Heart right ventricle (tissue), 16 donors: ENCODE results near the gene PI4KB. TPM values are rescaled to one million over a fixed set of nuclear protein-coding genes. Genes with fewer than 3 reads are reported as not detected.

Experiments
- ATAC-seq, 8 donors: fragments of 200-7000 bp; cut with Tn5 transposase; one replicate each; pipeline ENCODE4 v1.9.1; 2020; ENCODE audit warnings: mild to moderate bottlenecking in 8 of 8, moderate library complexity in 8 of 8, moderate number of reproducible peaks in 1 of 8
- DNase-seq, 2 donors: peaks; one replicate each; pipeline ENCODE4 v3.0.0-alpha.2; 2020
- H3K27ac ChIP-seq, 10 donors: fragments of 200-600 bp; sonication (generic) in 2 of 10; one replicate each; pipeline versions ENCODE4 v1.5.0 to v1.8.0; 2020 to 2022; ENCODE audit warnings: mild to moderate bottlenecking in 3 of 10
- H3K27me3 ChIP-seq, 7 donors: fragments of 200-600 bp; one replicate each; pipeline ENCODE4 v1.8.0; 2021 to 2022; ENCODE audit warnings: mild to moderate bottlenecking in 2 of 7
- H3K36me3 ChIP-seq, 9 donors: fragments of 200-600 bp; sonication (generic) in 1 of 9; one replicate each; pipeline versions ENCODE4 v1.5.0 to v1.8.0; 2020 to 2022; ENCODE audit warnings: mild to moderate bottlenecking in 2 of 9
- H3K4me1 ChIP-seq, 9 donors: fragments of 200-600 bp; sonication (generic) in 1 of 9; one replicate each; pipeline versions ENCODE4 v1.5.0 to v1.8.0; 2020 to 2022; ENCODE audit warnings: mild to moderate bottlenecking in 4 of 9
- H3K4me3 ChIP-seq, 10 donors: fragments of 200-600 bp; sonication (generic) in 2 of 10; one replicate each; pipeline versions ENCODE4 v1.5.0 to v1.8.0; 2020 to 2022; ENCODE audit warnings: mild to moderate bottlenecking in 7 of 10, moderate library complexity in 2 of 10
- H3K9me3 ChIP-seq, 11 donors: fragments of 200-600 bp in 10 of 11; sonication (generic) in 2 of 11; one replicate each; pipeline versions ENCODE4 v1.5.0 to v1.8.0; 2013 to 2022; ENCODE audit warnings: mild to moderate bottlenecking in 2 of 11, control low read depth in 1 of 11, moderate library complexity in 1 of 11
- WGBS, 2 donors: extraction: QIAGEN DNeasy Blood & Tissue Kit; methylation state at CpG; one replicate each; pipeline ENCODE4 v1.1.7; 2013; ENCODE audit warnings: inconsistent platforms in 1 of 2; 5-methylcytosine and 5-hydroxymethylcytosine counted together
- intact Hi-C, 10 donors: fragments of 100-400 bp; cut with DNase I; formaldehyde crosslinking; loops; one replicate each; pipeline versions ENCODE4 v1.11.1 to v1.14.2; 2022
- long read RNA-seq, 3 donors: library from polyadenylated mRNA; unstranded; transcript quantifications; one replicate each; pipeline ENCODE4 v2.0.0, GENCODE V29; 2020 to 2021
- polyA plus RNA-seq, 2 donors: library from polyadenylated mRNA; stranded (reverse); fragments of 200-250 nt; gene quantifications; one replicate each; pipeline ENCODE4 v1.2.3, GENCODE V29; 2013
- total RNA-seq, 10 donors: library from RNA; stranded (reverse); fragmentation: NEBNext Ultra II Directional in 3 of 10; extraction: Animal tissue kit (Norgen Biotek cat#: 25700) in 3 of 10; gene quantifications; one replicate each; pipeline versions ENCODE4 v1.2.1 to v1.2.4, GENCODE V29; 2021 to 2023
- TF ChIP-seq, protein P1 (sequence below), 9 donors: fragments of 200-600 bp; sonication (generic) in 2 of 9; IDR thresholded peaks; one replicate each; pipeline versions ENCODE4 v1.5.0 to v1.8.0; 2021 to 2022; ENCODE audit warnings: antibody characterized with exemption in 9 of 9, mild to moderate bottlenecking in 5 of 9, moderate library complexity in 1 of 9
- donor health status: Arrhythmogenic right ventricular cardiomyopathy.
- donor health status: ischemic (EF 13 %, LVEDD 7.1; RV severe dilation, severe dysfunction).
- donor health status: healthy with polysubstance abuse.
- donor health status: DM: no; HTN: yes; CAD: no.
- donor health status: DM: no; HTN: no; CAD: no.
- donor health status: ischemic (EF 25% LVEDD 6.9; RV normal size, moderate dysfunction).
- donor health status: ischemic (EF 25% LVEDD 5.7; RV mildly dilated, moderate dysfunction).
- donor health status: healthy.
- donor health status: DM: yes; HTN: yes; CAD: no.
- donor health status: Ischemic cardiomyopathy.
- donor health status: ischemic (EF 35%, LVEDD 5.7; RV mildly dilated, moderate dysfunction).
- donor health status: nonischemic (EF 11% LVEDD 7.7; RV severe dilation, severe dysfunction).
- donor health status: DM: yes; HTN: yes; CAD: no.
- donor health status: PGD.
- donor health status: ischemic (EF 29% LVEDD 5.4; RV normal size, mild dysfunction).
- donor health status: nonischemic (EF 23%, LVEDD 6.1; RV moderate dilation, normal function).

PI4KB gene
- total RNA-seq = 10 to 100 TPM; 37.1 to 52.1 (median 42.5) TPM
- polyA plus RNA-seq = 10 to 100 TPM; 17.6 to 29.0 TPM
- long read RNA-seq, donor 1, transcript PI4KB-203 (11 exons, 3,934 nt) = major isoform, 8 of 105 reads
- long read RNA-seq, donor 1, partial matches to known transcripts = 73 of 105 reads
- long read RNA-seq, donor 1, other reads (novel, unspliced or antisense) = 19 of 105 reads
- long read RNA-seq, donor 2, transcript PI4KB-203 (11 exons, 3,934 nt) = major isoform, 15 of 123 reads
- long read RNA-seq, donor 2, partial matches to known transcripts = 85 of 123 reads
- long read RNA-seq, donor 2, other reads (novel, unspliced or antisense) = 20 of 123 reads
- long read RNA-seq, donor 3, transcript PI4KB-203 (11 exons, 3,934 nt) = major isoform, 14 of 687 reads
- long read RNA-seq, donor 3, partial matches to known transcripts = 603 of 687 reads
- long read RNA-seq, donor 3, other reads (novel, unspliced or antisense) = 62 of 687 reads

DNA sequence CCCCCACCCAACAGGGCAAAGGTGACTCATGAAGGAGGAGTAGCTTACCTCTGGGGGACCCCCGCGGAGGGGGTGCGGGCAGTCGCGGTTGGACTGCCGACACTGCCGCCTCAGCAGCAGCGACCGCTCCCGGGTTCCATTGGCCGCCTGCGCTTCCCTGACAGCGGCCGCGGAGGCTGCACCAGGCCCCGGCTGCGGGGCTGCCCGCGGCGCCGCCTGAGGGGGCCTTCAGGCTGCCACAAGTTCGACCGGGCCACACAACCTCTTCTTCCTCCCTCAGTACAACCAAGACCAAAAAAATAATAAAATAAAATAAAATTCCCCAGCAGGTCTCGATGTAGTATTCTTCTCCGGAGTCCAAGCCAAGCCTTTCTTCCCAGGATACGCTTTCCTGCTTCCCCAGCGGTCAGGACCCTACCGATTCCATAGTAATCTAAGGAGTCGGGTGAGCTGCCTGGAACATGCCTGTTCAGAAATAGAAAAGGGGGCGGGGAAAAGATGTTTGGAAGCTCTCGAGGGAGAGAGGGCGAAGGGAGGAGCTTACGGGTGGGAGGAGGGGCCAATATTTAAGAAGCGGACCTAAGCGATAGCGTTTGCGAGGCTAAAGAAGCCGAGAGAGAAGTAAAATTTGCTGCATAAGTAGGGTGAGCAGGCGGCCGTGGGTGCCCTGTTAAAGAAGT is at the start of gene PI4KB:
PI4KB (minus strand) TSS at position 194 of the 680 bp plus-strand sequence. CDS start 10,935 bp downstream, outside the sequence.
- ATAC-seq = peak; percentile 97 to 98 (median 98)
- Histone ChIP-seq H3K27ac (peak within 1 kb of the TSS; percentile 72 to 99 (median 96)), H3K27me3 (no peaks in the 10 kb centered on the region), H3K36me3 (peaks cover 0 to 36% (median 11%) of the 10 kb centered on the region in 9 donors), H3K4me1 (peaks cover 0 to 45% (median 29%) of the 10 kb centered on the region in 9 donors), H3K4me3 (peak within 1 kb of the TSS; percentile 67 to 95 (median 80)), H3K9me3 (no peaks in the 10 kb centered on the region)
- TF ChIP-seq, protein P1, sequence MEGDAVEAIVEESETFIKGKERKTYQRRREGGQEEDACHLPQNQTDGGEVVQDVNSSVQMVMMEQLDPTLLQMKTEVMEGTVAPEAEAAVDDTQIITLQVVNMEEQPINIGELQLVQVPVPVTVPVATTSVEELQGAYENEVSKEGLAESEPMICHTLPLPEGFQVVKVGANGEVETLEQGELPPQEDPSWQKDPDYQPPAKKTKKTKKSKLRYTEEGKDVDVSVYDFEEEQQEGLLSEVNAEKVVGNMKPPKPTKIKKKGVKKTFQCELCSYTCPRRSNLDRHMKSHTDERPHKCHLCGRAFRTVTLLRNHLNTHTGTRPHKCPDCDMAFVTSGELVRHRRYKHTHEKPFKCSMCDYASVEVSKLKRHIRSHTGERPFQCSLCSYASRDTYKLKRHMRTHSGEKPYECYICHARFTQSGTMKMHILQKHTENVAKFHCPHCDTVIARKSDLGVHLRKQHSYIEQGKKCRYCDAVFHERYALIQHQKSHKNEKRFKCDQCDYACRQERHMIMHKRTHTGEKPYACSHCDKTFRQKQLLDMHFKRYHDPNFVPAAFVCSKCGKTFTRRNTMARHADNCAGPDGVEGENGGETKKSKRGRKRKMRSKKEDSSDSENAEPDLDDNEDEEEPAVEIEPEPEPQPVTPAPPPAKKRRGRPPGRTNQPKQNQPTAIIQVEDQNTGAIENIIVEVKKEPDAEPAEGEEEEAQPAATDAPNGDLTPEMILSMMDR (IDR thresholded peaks at IDR 0.05) = peak in 1 of 9 donors; percentile 4
- WGBS, 2 donors = 0% methylated on average over 40 of the region's 40 CpGs
- peak; percentile 78 to 97 for DNase-seq
- intact Hi-C loops = loop anchor here in 4 of 10 donors (1.0 to 5.0 kb wide), 5 partner anchors 13 to 46 kb away; partner anchors contain the start of genes RFX5 (in 1 of the 4) and ZNF687 (in 1 of the 4)

DNA sequence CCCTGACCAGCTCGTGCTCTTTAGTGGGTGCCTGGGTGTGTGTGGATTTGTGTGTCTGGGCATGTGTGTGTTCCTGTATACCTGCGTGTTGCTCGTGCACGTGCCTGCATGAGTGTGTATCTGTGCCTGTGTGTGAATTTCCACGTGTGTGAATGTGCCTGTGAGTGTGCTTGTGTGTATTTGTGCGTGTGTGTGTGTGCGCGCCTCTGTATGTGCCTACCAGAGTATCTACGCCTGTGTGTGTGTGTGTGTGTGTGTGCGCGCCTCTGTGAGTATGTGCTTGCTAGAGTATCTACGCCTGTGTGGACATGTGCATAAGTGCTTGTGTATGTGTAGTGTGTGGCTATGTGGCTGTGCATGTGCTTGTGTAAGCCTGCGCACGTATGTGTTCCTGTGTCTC is 46.0 kb upstream of the PI4KB start:
- ATAC-seq = no peak
- 93 to 98% methylated on average over 14 of the region's 14 CpGs for WGBS, 2 donors
- H3K9me3 ChIP-seq = no peaks in the 10 kb centered on the region
- no peak for DNase-seq
- peaks cover 0 to 4% (median 0%) of the 10 kb centered on the region in 9 donors for H3K36me3 ChIP-seq
- TF ChIP-seq, protein P1 (IDR thresholded peaks at IDR 0.05) = no peak
- no peak overlapping the region for H3K4me3 ChIP-seq
- H3K27ac ChIP-seq = peak overlapping the region in 3 of 10 donors; percentile 75 to 89 (median 83)
- no peaks in the 10 kb centered on the region for H3K27me3 ChIP-seq
- intact Hi-C loops = no loop called here
- peaks cover 21 to 52% (median 46%) of the 10 kb centered on the region in 9 donors for H3K4me1 ChIP-seq

DNA sequence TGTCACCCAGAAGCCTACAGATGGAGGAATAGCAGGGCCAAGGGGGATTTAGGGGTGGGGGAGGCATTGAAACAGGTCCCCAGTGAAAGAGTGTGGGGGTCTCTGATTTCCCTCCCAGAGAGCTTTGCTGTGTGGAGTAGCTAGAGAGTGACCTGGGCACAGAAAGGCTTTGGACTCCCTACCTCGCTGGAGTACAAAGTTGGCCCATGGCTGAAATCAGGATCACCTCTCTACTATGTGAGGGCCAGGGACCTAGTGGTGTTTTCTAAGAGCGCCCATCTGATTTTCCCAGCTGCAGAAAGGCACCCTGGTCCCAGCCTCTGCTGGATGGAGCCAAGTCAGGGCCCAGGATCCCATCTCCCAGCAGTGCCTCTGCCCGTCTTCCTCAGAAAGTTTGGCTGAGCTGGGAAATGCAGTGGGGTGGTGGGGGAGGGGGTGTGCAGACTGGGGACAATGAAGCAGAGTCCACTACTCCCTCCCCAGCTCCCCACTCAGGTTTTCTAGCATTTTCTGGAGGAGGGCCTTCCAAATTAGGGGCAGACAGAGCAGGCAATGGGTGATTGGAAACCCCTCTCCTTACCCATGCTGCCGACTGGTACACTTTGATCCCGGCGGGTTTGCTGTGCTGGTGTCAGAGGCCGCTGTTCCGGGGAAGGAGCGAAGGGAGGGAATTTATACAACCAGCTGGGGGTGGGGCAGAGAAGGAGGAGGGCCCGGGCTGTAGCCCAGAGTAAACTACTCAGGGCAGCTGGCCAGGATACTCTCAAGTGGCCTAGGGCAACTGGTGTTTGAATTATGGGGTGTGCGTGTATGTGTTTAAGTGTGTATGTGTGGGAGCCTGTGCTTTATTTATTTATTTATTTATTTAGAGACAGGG is 45.1 kb upstream of the PI4KB start, which contains the start of gene SELENBP1:
SELENBP1 (minus strand) TSS at position 648 of the 877 bp plus-strand sequence; CDS start at position 584, 64 bp downstream.
- Histone ChIP-seq H3K27ac (peak within 1 kb of the TSS; percentile 28 to 89 (median 84)), H3K9me3 (no peaks in the 10 kb centered on the region), H3K27me3 (no peaks in the 10 kb centered on the region), H3K4me1 (peaks cover 21 to 60% (median 55%) of the 10 kb centered on the region in 9 donors), H3K4me3 (peak within 1 kb of the TSS; percentile 21 to 64 (median 58)), H3K36me3 (peaks cover 0 to 9% (median 0%) of the 10 kb centered on the region in 9 donors)
- intact Hi-C loops = loop anchor here in 1 of 10 donors (1.0 kb wide), 1 partner anchor 25 kb away; the partner anchor contains the start of gene RFX5
- WGBS, 2 donors = 14% methylated on average over 11 of the region's 11 CpGs
- TF ChIP-seq, protein P1 (IDR thresholded peaks at IDR 0.05) = no peak
- ATAC-seq (peak; percentile 85 to 93 (median 90)), DNase-seq (peak; percentile 82 to 94)
